Tibial nerve (tissue), 3 donors: ENCODE data around the gene NCS1.

Experiments used
- POLR2A ChIP-seq, 2 donors: fragments of 450-650 bp; IDR thresholded peaks; one replicate each; pipeline ENCODE4 v1.6.1; 2017; ENCODE audit warnings: antibody characterized with exemption in 2 of 2, mild to moderate bottlenecking in 2 of 2, moderate library complexity in 2 of 2
- TF ChIP-seq, protein P1 (sequence below), 5 experiments: fragments of 200-600 bp in 3 of 5; fragments of 450-650 bp in 2 of 5; sonication (generic) in 3 of 5; IDR thresholded peaks; one replicate each; pipeline ENCODE4 v1.5.1; 2016 to 2019; ENCODE audit warnings: antibody characterized with exemption in 5 of 5, mild to moderate bottlenecking in 3 of 5, moderate library complexity in 2 of 5

DNA sequence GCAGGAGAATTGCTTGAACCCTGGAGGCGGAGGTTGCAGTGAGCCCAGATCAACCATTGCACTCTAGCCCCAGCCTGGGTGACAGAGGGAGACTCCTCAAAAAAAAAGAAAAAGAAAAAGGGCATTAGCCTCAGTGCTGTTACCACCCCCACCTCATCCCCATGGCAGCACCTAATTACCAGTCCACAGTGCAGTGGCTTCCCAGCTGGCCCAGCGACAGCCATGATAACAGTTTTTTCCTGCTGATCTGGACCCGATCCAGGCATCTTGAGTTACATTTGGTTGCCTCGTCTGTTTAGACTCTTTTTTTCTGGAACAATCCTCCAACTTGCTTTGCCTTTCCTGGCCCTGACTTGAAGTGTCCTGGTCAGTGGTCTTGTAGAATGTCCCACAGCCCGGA lies 24.4 kb downstream of the NCS1 start:
- TF ChIP-seq POLR2A (IDR thresholded peaks at IDR 0.05): no peak
- TF ChIP-seq, protein P1, sequence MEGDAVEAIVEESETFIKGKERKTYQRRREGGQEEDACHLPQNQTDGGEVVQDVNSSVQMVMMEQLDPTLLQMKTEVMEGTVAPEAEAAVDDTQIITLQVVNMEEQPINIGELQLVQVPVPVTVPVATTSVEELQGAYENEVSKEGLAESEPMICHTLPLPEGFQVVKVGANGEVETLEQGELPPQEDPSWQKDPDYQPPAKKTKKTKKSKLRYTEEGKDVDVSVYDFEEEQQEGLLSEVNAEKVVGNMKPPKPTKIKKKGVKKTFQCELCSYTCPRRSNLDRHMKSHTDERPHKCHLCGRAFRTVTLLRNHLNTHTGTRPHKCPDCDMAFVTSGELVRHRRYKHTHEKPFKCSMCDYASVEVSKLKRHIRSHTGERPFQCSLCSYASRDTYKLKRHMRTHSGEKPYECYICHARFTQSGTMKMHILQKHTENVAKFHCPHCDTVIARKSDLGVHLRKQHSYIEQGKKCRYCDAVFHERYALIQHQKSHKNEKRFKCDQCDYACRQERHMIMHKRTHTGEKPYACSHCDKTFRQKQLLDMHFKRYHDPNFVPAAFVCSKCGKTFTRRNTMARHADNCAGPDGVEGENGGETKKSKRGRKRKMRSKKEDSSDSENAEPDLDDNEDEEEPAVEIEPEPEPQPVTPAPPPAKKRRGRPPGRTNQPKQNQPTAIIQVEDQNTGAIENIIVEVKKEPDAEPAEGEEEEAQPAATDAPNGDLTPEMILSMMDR (IDR thresholded peaks at IDR 0.05): no peak
